Mammary epithelial cell (primary cell): ENCODE measurements around the gene NPDC1.

Source experiments
- CTCF ChIP-seq, 2 donors: IDR thresholded peaks in 1 of 2; conservative IDR thresholded peaks in 1 of 2; 2 replicates each; pipeline ENCODE4 v1.5.1; 2011 to 2012; ENCODE audit warnings: inconsistent platforms in 2 of 2, low read length in 2 of 2, mild to moderate bottlenecking in 2 of 2, control low read depth in 1 of 2, low read depth in 1 of 2; ENCODE audit not compliant: insufficient read depth in 1 of 2; ENCODE audit errors: extremely low read depth in 1 of 2
- EZH2 ChIP-seq: IDR thresholded peaks from 2 replicates; pipeline ENCODE4 v1.6.1; 2012; ENCODE audit warnings: low read length, inconsistent platforms, borderline replicate concordance

GRCh38 chr9:137075275-137075775, 29.3 kb upstream of the NPDC1 start:
- TF ChIP-seq CTCF (conservative IDR thresholded peaks at IDR 0.05 in 1 of 2, IDR thresholded peaks at IDR 0.05 in 1 of 2; ENCODE audit: extremely low read depth in 1 of 2, insufficient read depth in 1 of 2, low read depth in 1 of 2, low read length in 2 of 2) (no peak), EZH2 (no peak)
